Measurements from ENCODE around the gene LYPD6B. TPM values are rescaled to one million over a fixed set of nuclear protein-coding genes. Genes with fewer than 3 reads are reported as not detected.

Gene LYPD6B
- total and polyA plus RNA-seq, 8 donors = 0.79 to 35.8 (median 24.6) TPM

GRCh38 chr2:148999451-148999921 lies 39.0 kb upstream of the LYPD6B start:
- Histone ChIP-seq H3K4me3 (no peak overlapping the region), H3K9me3 (no peaks in the 10 kb centered on the region), H3K27me3 (peaks cover 0 to 19% of the 10 kb centered on the region in 2 donors), H3K27ac (no peak overlapping the region), H3K4me1 (no peaks in the 10 kb centered on the region), H3K36me3 (no peaks in the 10 kb centered on the region)
- intact Hi-C loops (cut with DNase I) = no loop called here
- TF ChIP-seq CTCF (IDR thresholded peaks at IDR 0.05) = no peak
- no peak for ATAC-seq
- no peak for DNase-seq

GRCh38 chr2:149000158-149000938 lies 38.2 kb upstream of the LYPD6B start:
- ATAC-seq (no peak), DNase-seq (no peak)
- H3K36me3 ChIP-seq = no peaks in the 10 kb centered on the region
- H3K9me3 ChIP-seq = no peaks in the 10 kb centered on the region
- no peaks in the 10 kb centered on the region for H3K4me1 ChIP-seq
- TF ChIP-seq CTCF (IDR thresholded peaks at IDR 0.05) = no peak
- intact Hi-C loops (cut with DNase I) = no loop called here
- no peak overlapping the region for H3K27ac ChIP-seq
- H3K4me3 ChIP-seq = no peak overlapping the region
- peaks cover 0 to 19% of the 10 kb centered on the region in 2 donors for H3K27me3 ChIP-seq

GRCh38 chr2:149001496-149001895 lies 37.0 kb upstream of the LYPD6B start:
- intact Hi-C loops (cut with DNase I) = no loop called here
- Histone ChIP-seq H3K36me3 (no peaks in the 10 kb centered on the region), H3K27me3 (peaks cover 0 to 19% of the 10 kb centered on the region in 2 donors), H3K4me1 (no peaks in the 10 kb centered on the region), H3K9me3 (no peaks in the 10 kb centered on the region), H3K4me3 (no peak overlapping the region), H3K27ac (no peak overlapping the region)
- no peak for TF ChIP-seq CTCF (IDR thresholded peaks at IDR 0.05)
- DNase-seq = no peak
- no peak for ATAC-seq

GRCh38 chr2:149002378-149002890 lies 36.1 kb upstream of the LYPD6B start:
- intact Hi-C loops (cut with DNase I) = no loop called here
- Histone ChIP-seq H3K27me3 (peaks cover 0 to 19% of the 10 kb centered on the region in 2 donors), H3K9me3 (no peaks in the 10 kb centered on the region), H3K36me3 (no peaks in the 10 kb centered on the region), H3K4me1 (no peaks in the 10 kb centered on the region), H3K4me3 (no peak overlapping the region), H3K27ac (no peak overlapping the region)
- DNase-seq (no peak), ATAC-seq (no peak)
- no peak for TF ChIP-seq CTCF (IDR thresholded peaks at IDR 0.05)

GRCh38 chr2:149002891-149003740 lies 35.4 kb upstream of the LYPD6B start:
- ATAC-seq = no peak
- intact Hi-C loops (cut with DNase I) = no loop called here
- no peak for TF ChIP-seq CTCF (IDR thresholded peaks at IDR 0.05)

More at GRCh38 chr2:149002891-149003740, 35.4 kb upstream of the LYPD6B start:
- no peak overlapping the region for H3K27ac ChIP-seq
- no peaks in the 10 kb centered on the region for H3K9me3 ChIP-seq
- no peaks in the 10 kb centered on the region for H3K36me3 ChIP-seq
- peaks cover 0 to 17% of the 10 kb centered on the region in 2 donors for H3K27me3 ChIP-seq
- H3K4me1 ChIP-seq = no peaks in the 10 kb centered on the region
- DNase-seq = no peak
- H3K4me3 ChIP-seq = no peak overlapping the region

All from left lung (tissue), 10 donors.